ENCODE measurements around the gene GAPVD1. TPM values are rescaled to one million over a fixed set of nuclear protein-coding genes. Genes with fewer than 3 reads are reported as not detected.

The GAPVD1 gene
- total RNA-seq, 3 donors from 2014 or later (not counting 1 experiment from before 2014, with no cell fraction given): 66.1 to 83.2 (median 68.8) TPM

DNA sequence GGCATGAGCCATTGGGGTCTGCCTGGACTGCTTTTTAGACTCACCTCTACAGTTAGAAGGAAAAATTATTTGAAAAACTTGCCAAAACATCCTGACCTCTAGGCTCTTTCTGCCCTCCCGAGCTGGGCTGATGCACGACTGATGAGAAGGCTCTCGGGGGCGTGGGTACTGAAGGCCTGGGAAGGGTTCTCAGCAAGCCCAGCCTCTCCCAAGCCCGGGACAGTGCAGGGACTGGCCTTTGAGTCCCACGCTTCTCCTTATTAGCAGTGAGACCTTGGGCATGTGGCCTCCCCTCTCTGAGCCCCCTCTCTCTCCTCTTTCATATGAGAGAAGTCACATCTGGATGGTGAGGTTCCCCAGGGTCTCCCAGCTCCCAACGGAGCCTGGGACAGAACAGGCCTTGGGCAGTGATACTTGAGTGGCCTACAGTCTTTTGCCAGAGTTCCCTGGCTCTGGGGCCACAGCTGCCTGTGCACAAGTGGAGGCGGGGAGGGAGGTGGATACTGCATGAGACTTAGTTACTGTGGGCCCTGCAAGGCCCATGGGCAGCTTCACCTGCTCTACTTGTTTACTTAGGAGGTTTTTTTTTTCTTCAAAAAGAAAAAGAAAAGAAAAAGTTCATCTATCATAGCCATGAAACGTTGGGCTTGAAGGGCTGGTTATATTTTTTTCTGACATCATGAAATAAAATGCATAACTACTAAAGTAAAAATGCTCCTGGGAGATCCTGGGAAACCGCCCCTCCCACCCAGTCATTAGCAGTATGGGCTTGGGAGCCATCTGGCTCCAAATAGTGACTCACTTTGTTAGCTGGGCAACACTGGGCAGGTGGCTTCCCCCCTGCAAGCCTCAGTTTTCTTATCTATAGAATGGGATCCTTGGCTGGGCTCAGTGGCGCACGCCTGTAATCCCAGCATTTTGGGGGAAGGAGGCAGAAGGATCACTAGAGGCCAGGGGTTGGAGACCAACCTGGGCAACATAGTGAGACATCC is 139.4 kb downstream of the GAPVD1 start:
- Mint-ChIP-seq H3K4me1 (no peaks in the 10 kb centered on the region), H3K27ac (no peak overlapping the region), H3K9me3 (no peaks in the 10 kb centered on the region), H3K27me3 (ENCODE audit: low read depth in 2 of 2) (no peaks in the 10 kb centered on the region), H3K4me3 (no peak overlapping the region), H3K36me3 (no peaks in the 10 kb centered on the region)
- TF ChIP-seq, protein P1, sequence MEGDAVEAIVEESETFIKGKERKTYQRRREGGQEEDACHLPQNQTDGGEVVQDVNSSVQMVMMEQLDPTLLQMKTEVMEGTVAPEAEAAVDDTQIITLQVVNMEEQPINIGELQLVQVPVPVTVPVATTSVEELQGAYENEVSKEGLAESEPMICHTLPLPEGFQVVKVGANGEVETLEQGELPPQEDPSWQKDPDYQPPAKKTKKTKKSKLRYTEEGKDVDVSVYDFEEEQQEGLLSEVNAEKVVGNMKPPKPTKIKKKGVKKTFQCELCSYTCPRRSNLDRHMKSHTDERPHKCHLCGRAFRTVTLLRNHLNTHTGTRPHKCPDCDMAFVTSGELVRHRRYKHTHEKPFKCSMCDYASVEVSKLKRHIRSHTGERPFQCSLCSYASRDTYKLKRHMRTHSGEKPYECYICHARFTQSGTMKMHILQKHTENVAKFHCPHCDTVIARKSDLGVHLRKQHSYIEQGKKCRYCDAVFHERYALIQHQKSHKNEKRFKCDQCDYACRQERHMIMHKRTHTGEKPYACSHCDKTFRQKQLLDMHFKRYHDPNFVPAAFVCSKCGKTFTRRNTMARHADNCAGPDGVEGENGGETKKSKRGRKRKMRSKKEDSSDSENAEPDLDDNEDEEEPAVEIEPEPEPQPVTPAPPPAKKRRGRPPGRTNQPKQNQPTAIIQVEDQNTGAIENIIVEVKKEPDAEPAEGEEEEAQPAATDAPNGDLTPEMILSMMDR (IDR thresholded peaks at IDR 0.05): no peak
- 87% methylated on average over 11 of the region's 12 CpGs for WGBS (ENCODE audit: insufficient coverage)
- H3K27ac ChIP-seq (ENCODE audit: low read length): no peak overlapping the region
- H3K4me1 ChIP-seq (ENCODE audit: control insufficient read depth, insufficient read depth, low read length): no peaks in the 10 kb centered on the region
- intact Hi-C loops (cut with micrococcal nuclease): no loop called here
- ATAC-seq (no peak), DNase-seq (no peak)
- no peak overlapping the region for H3K4me3 ChIP-seq (ENCODE audit: low read length)
- no peaks in the 10 kb centered on the region for H3K36me3 ChIP-seq (ENCODE audit: control insufficient read depth, insufficient read depth, low read length)
- H3K27me3 ChIP-seq (ENCODE audit: control insufficient read depth, insufficient read depth, low read length): no peaks in the 10 kb centered on the region
- no peaks in the 10 kb centered on the region for H3K9me3 ChIP-seq (ENCODE audit: control insufficient read depth, insufficient read depth, low read length)

DNA sequence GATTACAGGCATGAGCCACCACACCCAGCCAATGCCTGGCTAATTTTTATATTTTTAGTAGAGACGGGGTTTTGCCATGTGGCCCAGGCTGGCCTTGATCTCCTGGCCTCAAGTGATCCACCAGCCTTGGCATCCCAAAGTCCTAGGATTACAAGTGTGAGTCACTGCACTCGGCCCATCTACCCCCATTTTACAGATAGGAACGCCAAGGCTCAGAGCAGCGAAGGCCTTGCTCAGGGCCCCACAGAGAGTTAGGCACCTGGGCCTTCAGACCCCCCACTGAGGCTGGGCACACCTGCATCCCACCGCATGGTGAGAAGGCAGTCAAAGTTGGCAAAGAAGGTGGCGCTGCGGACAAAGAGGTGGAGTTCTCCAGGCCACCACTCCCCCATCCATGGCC is 143.1 kb downstream of the GAPVD1 start:
- H3K36me3 Mint-ChIP-seq: no peaks in the 10 kb centered on the region
- Histone ChIP-seq H3K27ac (ENCODE audit: low read length) (no peak overlapping the region), H3K27me3 (ENCODE audit: control insufficient read depth, insufficient read depth, low read length) (peaks cover 7% of the 10 kb centered on the region), H3K4me1 (ENCODE audit: control insufficient read depth, insufficient read depth, low read length) (peaks cover 13% of the 10 kb centered on the region), H3K36me3 (ENCODE audit: control insufficient read depth, insufficient read depth, low read length) (no peaks in the 10 kb centered on the region), H3K4me3 (ENCODE audit: low read length) (no peak overlapping the region), H3K9me3 (ENCODE audit: control insufficient read depth, insufficient read depth, low read length) (no peaks in the 10 kb centered on the region)
- H3K9me3 Mint-ChIP-seq: no peaks in the 10 kb centered on the region
- intact Hi-C loops (cut with micrococcal nuclease): no loop called here
- 93% methylated on average over 7 of the region's 7 CpGs for WGBS (ENCODE audit: insufficient coverage)
- no peak overlapping the region for H3K27ac Mint-ChIP-seq
- TF ChIP-seq, protein P1 (IDR thresholded peaks at IDR 0.05): no peak
- no peak for DNase-seq
- no peak overlapping the region for H3K4me3 Mint-ChIP-seq
- peaks cover 6 to 14% of the 10 kb centered on the region in 2 donors for H3K4me1 Mint-ChIP-seq
- no peak for ATAC-seq
- H3K27me3 Mint-ChIP-seq (ENCODE audit: low read depth in 2 of 2): peaks cover 14 to 23% of the 10 kb centered on the region in 2 donors

DNA sequence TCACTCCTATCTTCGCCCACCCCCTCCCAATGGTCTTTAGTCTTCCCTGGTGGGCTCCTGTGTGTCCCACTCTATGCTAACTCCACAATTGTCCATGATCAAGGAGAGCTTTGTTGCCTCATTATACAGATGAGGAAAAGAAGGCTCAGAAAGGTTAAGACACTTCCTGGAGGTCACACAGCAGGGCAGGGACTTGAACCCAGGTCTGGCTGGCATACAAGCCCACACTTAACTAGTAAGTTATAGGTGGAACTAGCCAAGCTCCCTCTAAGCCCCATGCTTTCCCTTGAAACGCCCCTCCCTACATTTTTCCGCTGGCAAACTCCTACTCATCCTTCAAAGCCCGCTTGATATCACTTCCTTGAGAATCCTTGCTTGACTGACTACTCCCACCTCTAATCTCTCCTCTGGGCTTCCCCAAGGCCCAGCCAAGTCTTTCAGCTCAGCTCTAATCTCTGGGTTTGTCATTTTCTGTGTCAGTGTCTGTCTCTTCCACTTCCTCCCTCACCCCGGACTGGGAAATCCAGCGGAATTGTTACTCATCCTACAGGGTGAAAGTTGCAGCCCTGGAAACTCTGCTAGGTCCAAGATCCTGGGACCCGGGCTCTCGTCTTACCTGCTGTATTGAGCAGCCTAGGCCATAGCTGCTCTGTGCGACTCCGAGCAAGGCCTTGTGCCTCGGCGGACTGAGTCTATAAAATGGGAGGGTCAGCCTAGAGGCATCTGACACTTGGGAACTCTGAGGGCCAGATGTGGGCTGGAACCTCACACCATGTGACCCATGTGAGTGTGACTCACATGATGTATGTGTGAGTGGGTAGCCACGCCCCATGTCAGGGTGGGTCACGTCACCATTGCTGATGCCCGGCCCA is 144.5 kb downstream of the GAPVD1 start:
- H3K9me3 Mint-ChIP-seq: no peaks in the 10 kb centered on the region
- H3K27me3 Mint-ChIP-seq (ENCODE audit: low read depth in 2 of 2): peaks cover 14 to 28% of the 10 kb centered on the region in 2 donors
- no peak overlapping the region for H3K27ac ChIP-seq (ENCODE audit: low read length)
- TF ChIP-seq, protein P1 (IDR thresholded peaks at IDR 0.05): no peak
- H3K4me1 ChIP-seq (ENCODE audit: control insufficient read depth, insufficient read depth, low read length): peaks cover 13% of the 10 kb centered on the region
- intact Hi-C loops (cut with micrococcal nuclease): no loop called here
- H3K4me3 Mint-ChIP-seq: no peak overlapping the region
- peaks cover 7% of the 10 kb centered on the region for H3K27me3 ChIP-seq (ENCODE audit: control insufficient read depth, insufficient read depth, low read length)
- ATAC-seq: no peak
- WGBS (ENCODE audit: insufficient coverage): 91% methylated on average over 15 of the region's 15 CpGs
- no peak overlapping the region for H3K27ac Mint-ChIP-seq
- H3K36me3 Mint-ChIP-seq: no peaks in the 10 kb centered on the region
- H3K9me3 ChIP-seq (ENCODE audit: control insufficient read depth, insufficient read depth, low read length): no peaks in the 10 kb centered on the region
- DNase-seq: no peak
- no peak overlapping the region for H3K4me3 ChIP-seq (ENCODE audit: low read length)
- no peaks in the 10 kb centered on the region for H3K36me3 ChIP-seq (ENCODE audit: control insufficient read depth, insufficient read depth, low read length)
- peaks cover 6 to 20% of the 10 kb centered on the region in 2 donors for H3K4me1 Mint-ChIP-seq
